DND-41 (cell line): Measurements from ENCODE around the gene SLC5A1.

ENCODE experiments used
- ATAC-seq: fragments of 200-7000 bp; cut with Tn5 transposase; 3 replicates; pipeline ENCODE4 v1.9.1; 2021; ENCODE audit warnings: low read depth; ENCODE audit not compliant: insufficient read depth
- DNase-seq: peaks from one replicate; pipeline ENCODE4 v3.0.0-alpha.2; 2020
- H2AFZ ChIP-seq: 2 replicates; pipeline ENCODE4 v1.6.0; 2012; ENCODE audit warnings: low read depth, low read length
- H3K27ac ChIP-seq: 2 replicates; pipeline ENCODE4 v1.5.1; 2012; ENCODE audit warnings: low read length, inconsistent platforms
- H3K27me3 ChIP-seq: fragments of 200-600 bp; sonication (generic); 2 replicates; pipeline ENCODE4 v1.6.0; 2012; ENCODE audit warnings: low read length, mild to moderate bottlenecking, inconsistent platforms; ENCODE audit not compliant: insufficient read depth, poor library complexity
- H3K36me3 ChIP-seq: 2 replicates; pipeline ENCODE4 v1.5.1; 2012; ENCODE audit warnings: low read length, inconsistent platforms; ENCODE audit not compliant: insufficient read depth
- H3K4me1 ChIP-seq: 2 replicates; pipeline ENCODE4 v1.5.1; 2012; ENCODE audit warnings: mild to moderate bottlenecking, low read length; ENCODE audit not compliant: insufficient read depth
- H3K4me2 ChIP-seq: 2 replicates; pipeline ENCODE4 v1.6.0; 2012; ENCODE audit warnings: mild to moderate bottlenecking, moderate library complexity, low read length, inconsistent platforms; ENCODE audit not compliant: insufficient read depth
- H3K4me3 ChIP-seq, 2 experiments: fragments of 200-600 bp in 1 of 2; shearing (Covaris generic) in 1 of 2; 2 replicates each; pipeline ENCODE4 v1.5.1; 2012 to 2016; ENCODE audit warnings: inconsistent platforms in 2 of 2, low read length in 2 of 2, mild to moderate bottlenecking in 2 of 2, low read depth in 1 of 2, moderate library complexity in 1 of 2
- H3K79me2 ChIP-seq: 2 replicates; pipeline ENCODE4 v1.6.0; 2012; ENCODE audit warnings: low read length, inconsistent platforms; ENCODE audit not compliant: insufficient read depth
- H3K9ac ChIP-seq: 2 replicates; pipeline ENCODE4 v1.6.0; 2012; ENCODE audit warnings: low read depth, mild to moderate bottlenecking, inconsistent platforms, low read length, moderate library complexity
- H3K9me3 ChIP-seq: 2 replicates; pipeline ENCODE4 v1.5.1; 2012; ENCODE audit warnings: low read length, moderate library complexity, mild to moderate bottlenecking, inconsistent platforms; ENCODE audit not compliant: insufficient read depth, severe bottlenecking
- H4K20me1 ChIP-seq: 2 replicates; pipeline ENCODE4 v1.6.0; 2012; ENCODE audit warnings: low read length; ENCODE audit not compliant: insufficient read depth
- EZH2 ChIP-seq: IDR thresholded peaks from 3 replicates; pipeline ENCODE4 v1.6.1; 2012; ENCODE audit warnings: borderline replicate concordance, low read depth, mild to moderate bottlenecking, moderate library complexity, low read length, inconsistent platforms; ENCODE audit not compliant: severe bottlenecking
- TF ChIP-seq, protein P1 (sequence below): IDR thresholded peaks from 2 replicates; pipeline ENCODE4 v1.5.1; 2012; ENCODE audit warnings: borderline replicate concordance, low read length, moderate library complexity, mild to moderate bottlenecking; ENCODE audit not compliant: poor library complexity, severe bottlenecking; ENCODE audit errors: extremely low read depth

Gene SLC5A1

DNA sequence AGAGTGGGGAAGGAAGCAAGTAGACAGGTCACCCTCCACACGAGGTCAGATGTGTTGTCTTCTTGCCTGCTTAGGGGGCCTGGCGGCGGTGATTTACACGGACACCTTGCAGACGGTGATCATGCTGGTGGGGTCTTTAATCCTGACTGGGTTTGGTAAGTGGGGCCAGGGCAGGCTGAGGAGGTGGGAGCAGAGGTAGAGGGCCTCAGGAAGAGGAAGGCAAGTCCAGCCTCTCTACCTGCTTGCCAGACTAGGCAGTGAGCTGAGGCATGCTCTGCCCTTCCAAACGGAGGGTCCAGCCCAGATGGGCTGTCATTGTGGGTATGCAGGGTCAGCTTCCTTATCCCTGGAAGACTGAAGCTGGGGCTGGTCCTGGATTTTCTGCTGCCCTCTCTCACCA is 39.9 kb downstream of the SLC5A1 start:
- TF ChIP-seq, protein P1, sequence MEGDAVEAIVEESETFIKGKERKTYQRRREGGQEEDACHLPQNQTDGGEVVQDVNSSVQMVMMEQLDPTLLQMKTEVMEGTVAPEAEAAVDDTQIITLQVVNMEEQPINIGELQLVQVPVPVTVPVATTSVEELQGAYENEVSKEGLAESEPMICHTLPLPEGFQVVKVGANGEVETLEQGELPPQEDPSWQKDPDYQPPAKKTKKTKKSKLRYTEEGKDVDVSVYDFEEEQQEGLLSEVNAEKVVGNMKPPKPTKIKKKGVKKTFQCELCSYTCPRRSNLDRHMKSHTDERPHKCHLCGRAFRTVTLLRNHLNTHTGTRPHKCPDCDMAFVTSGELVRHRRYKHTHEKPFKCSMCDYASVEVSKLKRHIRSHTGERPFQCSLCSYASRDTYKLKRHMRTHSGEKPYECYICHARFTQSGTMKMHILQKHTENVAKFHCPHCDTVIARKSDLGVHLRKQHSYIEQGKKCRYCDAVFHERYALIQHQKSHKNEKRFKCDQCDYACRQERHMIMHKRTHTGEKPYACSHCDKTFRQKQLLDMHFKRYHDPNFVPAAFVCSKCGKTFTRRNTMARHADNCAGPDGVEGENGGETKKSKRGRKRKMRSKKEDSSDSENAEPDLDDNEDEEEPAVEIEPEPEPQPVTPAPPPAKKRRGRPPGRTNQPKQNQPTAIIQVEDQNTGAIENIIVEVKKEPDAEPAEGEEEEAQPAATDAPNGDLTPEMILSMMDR, result no peak
- no peak for TF ChIP-seq EZH2
- H3K36me3 ChIP-seq, result no peaks in the 10 kb centered on the region
- peaks cover 6% of the 10 kb centered on the region for H3K27me3 ChIP-seq
- H3K4me3 ChIP-seq, result no peak overlapping the region
- H2AFZ ChIP-seq, result no peak overlapping the region
- H4K20me1 ChIP-seq, result 0 out of 2 replicates have a peak, but pooled peaks cover 2% of the 10 kb centered on the region
- no peaks in the 10 kb centered on the region for H3K79me2 ChIP-seq
- no peaks in the 10 kb centered on the region for H3K9me3 ChIP-seq
- no peak for DNase-seq
- ATAC-seq, result no peak
- no peaks in the 10 kb centered on the region for H3K4me1 ChIP-seq
- no peak overlapping the region for H3K4me2 ChIP-seq
- H3K27ac ChIP-seq, result no peak overlapping the region
- H3K9ac ChIP-seq, result no peak overlapping the region

DNA sequence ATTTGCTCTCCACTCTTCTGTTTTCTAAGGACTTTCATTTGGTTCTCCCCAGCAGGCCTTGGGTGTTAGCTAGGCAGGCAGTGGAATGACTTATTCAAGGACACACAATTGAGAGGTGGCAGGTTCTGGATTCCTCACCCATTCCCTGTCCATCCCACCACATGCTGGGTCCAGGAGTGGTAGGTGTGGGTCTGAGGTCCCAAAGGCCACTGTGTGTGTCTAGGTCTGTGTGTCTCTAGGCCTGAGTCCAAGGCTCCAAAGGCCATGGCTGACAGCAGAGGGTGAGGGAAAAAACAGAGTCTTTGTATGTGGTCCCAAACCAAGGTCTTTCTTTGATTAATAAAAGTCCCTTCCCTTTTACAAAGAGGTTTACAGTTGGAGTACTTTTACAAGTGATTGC is 40.8 kb downstream of the SLC5A1 start:
- Histone ChIP-seq H3K27ac (no peak overlapping the region), H3K9me3 (no peaks in the 10 kb centered on the region), H2AFZ (no peak overlapping the region), H3K27me3 (peaks cover 6% of the 10 kb centered on the region), H3K36me3 (no peaks in the 10 kb centered on the region), H3K79me2 (no peaks in the 10 kb centered on the region), H3K4me3 (no peak overlapping the region), H3K4me2 (no peak overlapping the region), H4K20me1 (0 out of 2 replicates have a peak, but pooled peaks cover 2% of the 10 kb centered on the region), H3K9ac (no peak overlapping the region), H3K4me1 (no peaks in the 10 kb centered on the region)
- DNase-seq, result no peak
- no peak for ATAC-seq
- no peak for TF ChIP-seq EZH2
- TF ChIP-seq, protein P1, result no peak

DNA sequence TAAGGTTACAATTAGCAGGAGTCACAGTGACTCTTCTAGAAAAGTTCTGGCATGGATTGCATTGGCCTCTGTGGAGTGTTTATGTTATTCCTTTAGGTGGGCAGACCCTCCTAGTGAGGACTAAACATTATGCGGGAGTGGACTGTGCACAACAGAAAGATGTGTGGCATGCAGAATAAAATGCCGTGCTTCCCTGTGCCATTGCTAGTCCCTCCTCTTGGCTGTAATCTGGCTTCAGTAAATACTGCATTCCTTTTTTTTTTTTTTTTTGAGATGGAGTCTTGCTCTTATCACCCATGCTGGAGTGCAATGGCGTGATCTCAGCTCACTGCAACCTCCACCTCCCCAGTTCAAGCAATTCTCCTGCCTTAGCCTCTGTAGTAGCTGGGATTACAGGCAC is 45.0 kb downstream of the SLC5A1 start:
- H3K4me1 ChIP-seq, result no peaks in the 10 kb centered on the region
- no peak for TF ChIP-seq EZH2
- TF ChIP-seq, protein P1, result no peak
- H3K9ac ChIP-seq, result no peak overlapping the region

DNA sequence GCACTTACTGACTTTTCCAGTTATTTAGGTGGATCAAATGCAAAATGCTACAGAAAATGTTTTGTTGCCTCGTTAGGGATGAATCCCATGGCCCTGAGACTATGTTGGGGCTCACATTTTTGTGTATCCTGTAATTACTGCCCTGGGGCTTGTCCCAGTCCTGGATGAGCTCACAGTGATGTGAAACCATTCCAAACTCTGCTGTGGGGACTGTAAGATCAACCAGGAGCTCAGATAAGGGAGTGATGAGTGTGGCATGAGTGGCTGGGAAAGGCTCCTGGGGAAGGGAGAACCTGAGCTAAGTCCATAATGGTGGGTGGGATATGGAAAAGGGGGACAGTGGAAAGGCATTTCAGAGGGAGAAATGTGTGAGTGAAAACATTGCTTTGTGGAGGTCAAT is 54.0 kb downstream of the SLC5A1 start:
- Histone ChIP-seq H3K9ac (no peak overlapping the region), H3K27me3 (no peaks in the 10 kb centered on the region), H3K27ac (no peak overlapping the region), H3K9me3 (no peaks in the 10 kb centered on the region), H3K36me3 (no peaks in the 10 kb centered on the region), H3K79me2 (no peaks in the 10 kb centered on the region), H4K20me1 (no peaks in the 10 kb centered on the region), H3K4me2 (no peak overlapping the region), H3K4me3 (no peak overlapping the region), H3K4me1 (no peaks in the 10 kb centered on the region), H2AFZ (no peak overlapping the region)
- DNase-seq, result no peak
- no peak for TF ChIP-seq EZH2
- TF ChIP-seq, protein P1, result no peak
- no peak for ATAC-seq

More for the DNA sequence above, 45.0 kb downstream of the SLC5A1 start:
- H2AFZ ChIP-seq, result no peak overlapping the region
- DNase-seq (no peak), ATAC-seq (no peak)
- no peak overlapping the region for H3K4me3 ChIP-seq
- H3K27ac ChIP-seq, result no peak overlapping the region
- H3K27me3 ChIP-seq, result peaks cover 9% of the 10 kb centered on the region
- no peaks in the 10 kb centered on the region for H3K36me3 ChIP-seq
- H4K20me1 ChIP-seq, result no peaks in the 10 kb centered on the region
- no peaks in the 10 kb centered on the region for H3K9me3 ChIP-seq
- H3K4me2 ChIP-seq, result no peak overlapping the region
- no peaks in the 10 kb centered on the region for H3K79me2 ChIP-seq
